ENCODE measurements around the gene FAF1.

DNA sequence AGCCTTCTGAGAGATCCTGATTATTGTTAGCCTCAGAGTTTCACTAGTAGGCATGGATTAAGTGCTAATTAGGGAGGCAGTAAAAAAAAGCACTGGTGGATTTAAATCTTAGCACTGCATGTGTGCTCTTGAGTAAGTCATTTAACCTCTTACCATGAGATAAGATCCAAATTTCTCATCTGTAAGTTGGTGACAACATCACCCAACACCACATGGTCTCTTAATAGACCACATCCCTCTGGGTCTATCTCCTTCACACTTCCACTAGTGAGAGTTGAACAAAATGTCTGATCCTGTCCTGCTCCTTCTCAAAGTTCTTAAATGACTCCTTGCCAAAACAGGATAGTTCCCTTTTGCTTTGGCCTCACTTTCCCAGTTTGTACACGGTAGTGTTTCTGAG is 507.4 kb downstream of the FAF1 start:
- TF ChIP-seq EP300 (IDR thresholded peaks at IDR 0.05) = no peak
- TF ChIP-seq, protein P1, sequence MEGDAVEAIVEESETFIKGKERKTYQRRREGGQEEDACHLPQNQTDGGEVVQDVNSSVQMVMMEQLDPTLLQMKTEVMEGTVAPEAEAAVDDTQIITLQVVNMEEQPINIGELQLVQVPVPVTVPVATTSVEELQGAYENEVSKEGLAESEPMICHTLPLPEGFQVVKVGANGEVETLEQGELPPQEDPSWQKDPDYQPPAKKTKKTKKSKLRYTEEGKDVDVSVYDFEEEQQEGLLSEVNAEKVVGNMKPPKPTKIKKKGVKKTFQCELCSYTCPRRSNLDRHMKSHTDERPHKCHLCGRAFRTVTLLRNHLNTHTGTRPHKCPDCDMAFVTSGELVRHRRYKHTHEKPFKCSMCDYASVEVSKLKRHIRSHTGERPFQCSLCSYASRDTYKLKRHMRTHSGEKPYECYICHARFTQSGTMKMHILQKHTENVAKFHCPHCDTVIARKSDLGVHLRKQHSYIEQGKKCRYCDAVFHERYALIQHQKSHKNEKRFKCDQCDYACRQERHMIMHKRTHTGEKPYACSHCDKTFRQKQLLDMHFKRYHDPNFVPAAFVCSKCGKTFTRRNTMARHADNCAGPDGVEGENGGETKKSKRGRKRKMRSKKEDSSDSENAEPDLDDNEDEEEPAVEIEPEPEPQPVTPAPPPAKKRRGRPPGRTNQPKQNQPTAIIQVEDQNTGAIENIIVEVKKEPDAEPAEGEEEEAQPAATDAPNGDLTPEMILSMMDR (IDR thresholded peaks at IDR 0.05) = no peak
